ENCODE results near the gene LARGE1.

Gene LARGE1

DNA sequence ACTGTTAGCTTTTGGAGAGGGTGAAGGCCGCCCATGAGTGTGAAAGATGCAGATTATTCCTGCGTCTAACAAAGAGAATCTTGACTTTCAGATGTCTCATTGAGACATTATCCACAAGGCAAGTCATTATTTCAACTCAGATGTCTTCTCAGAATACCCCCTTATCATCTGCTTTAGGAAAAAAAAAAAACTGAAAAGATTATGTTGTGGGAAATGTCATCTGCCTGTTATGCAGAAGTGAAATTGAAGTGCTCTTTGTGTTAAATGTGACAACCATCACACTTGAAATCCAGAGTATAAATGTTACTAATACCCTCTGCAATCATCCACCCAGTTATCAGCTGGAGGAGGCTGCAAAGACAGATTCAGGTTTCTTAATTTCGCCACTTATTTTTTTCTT is 239.6 kb downstream of the LARGE1 start:
- Histone ChIP-seq H3K27ac (ENCODE audit: insufficient read depth in 1 of 2, low read depth in 1 of 2, low read length in 2 of 2, poor library complexity in 1 of 2, severe bottlenecking in 2 of 2) (no peak overlapping the region), H3K4me3 (ENCODE audit: control insufficient read depth in 1 of 7, extremely low read depth in 1 of 7, insufficient read depth in 4 of 7, low read depth in 2 of 7, low read length in 6 of 7) (no peak overlapping the region), H3K9me3 (ENCODE audit: control extremely low read depth in 1 of 5, control insufficient read depth in 4 of 5, insufficient read depth in 2 of 5, low read depth in 1 of 5, low read length in 4 of 5) (peaks cover 0 to 4% (median 0%) of the 10 kb centered on the region in 5 experiments), H3K36me3 (ENCODE audit: control insufficient read depth in 4 of 4, insufficient read depth in 4 of 4, low read length in 3 of 4) (no peaks in the 10 kb centered on the region), H3K27me3 (replicated peaks in 2 of 5; ENCODE audit: control insufficient read depth in 4 of 5, insufficient read depth in 5 of 5, low read length in 4 of 5) (no peaks in the 10 kb centered on the region), H3K4me1 (ENCODE audit: control extremely low read depth in 1 of 4, control insufficient read depth in 4 of 4, insufficient read depth in 4 of 4, low read length in 3 of 4) (no peaks in the 10 kb centered on the region)
- no peak for DNase-seq
- WGBS (ENCODE audit: insufficient coverage), result 83% methylated on average over 1 of the region's 3 CpGs
- POLR2A ChIA-PET, result no interaction called here
- CTCF ChIA-PET, result no interaction called here

DNA sequence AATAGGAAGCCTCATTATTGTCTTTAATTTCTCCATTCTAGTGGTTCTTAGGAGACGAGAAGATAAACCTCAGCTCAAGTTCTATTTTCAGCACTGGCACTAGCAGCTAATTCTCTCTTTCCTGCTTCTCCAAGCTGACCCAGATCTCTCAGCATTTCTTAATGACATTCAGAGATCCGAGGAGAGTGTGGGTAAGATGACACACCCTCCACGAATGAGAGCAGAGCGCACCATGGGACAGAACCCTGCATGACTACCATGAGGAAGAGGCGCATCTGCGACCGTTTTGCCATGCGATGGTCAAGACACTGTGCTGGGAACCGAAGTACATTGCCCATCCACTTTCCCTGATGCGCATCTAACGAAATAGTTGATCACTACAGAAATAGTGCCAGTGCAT is 241.8 kb downstream of the LARGE1 start:
- Histone ChIP-seq H3K36me3 (ENCODE audit: control insufficient read depth in 4 of 4, insufficient read depth in 4 of 4, low read length in 3 of 4) (no peaks in the 10 kb centered on the region), H3K4me3 (ENCODE audit: control insufficient read depth in 1 of 7, extremely low read depth in 1 of 7, insufficient read depth in 4 of 7, low read depth in 2 of 7, low read length in 6 of 7) (no peak overlapping the region), H3K27ac (ENCODE audit: insufficient read depth in 1 of 2, low read depth in 1 of 2, low read length in 2 of 2, poor library complexity in 1 of 2, severe bottlenecking in 2 of 2) (no peak overlapping the region), H3K9me3 (ENCODE audit: control extremely low read depth in 1 of 5, control insufficient read depth in 4 of 5, insufficient read depth in 2 of 5, low read depth in 1 of 5, low read length in 4 of 5) (peaks cover 0 to 2% (median 0%) of the 10 kb centered on the region in 5 experiments), H3K4me1 (ENCODE audit: control extremely low read depth in 1 of 4, control insufficient read depth in 4 of 4, insufficient read depth in 4 of 4, low read length in 3 of 4) (no peaks in the 10 kb centered on the region), H3K27me3 (replicated peaks in 2 of 5; ENCODE audit: control insufficient read depth in 4 of 5, insufficient read depth in 5 of 5, low read length in 4 of 5) (no peaks in the 10 kb centered on the region)
- CTCF ChIA-PET, result no interaction called here
- 90% methylated on average over 11 of the region's 11 CpGs for WGBS (ENCODE audit: insufficient coverage)
- POLR2A ChIA-PET, result no interaction called here
- DNase-seq, result no peak

DNA sequence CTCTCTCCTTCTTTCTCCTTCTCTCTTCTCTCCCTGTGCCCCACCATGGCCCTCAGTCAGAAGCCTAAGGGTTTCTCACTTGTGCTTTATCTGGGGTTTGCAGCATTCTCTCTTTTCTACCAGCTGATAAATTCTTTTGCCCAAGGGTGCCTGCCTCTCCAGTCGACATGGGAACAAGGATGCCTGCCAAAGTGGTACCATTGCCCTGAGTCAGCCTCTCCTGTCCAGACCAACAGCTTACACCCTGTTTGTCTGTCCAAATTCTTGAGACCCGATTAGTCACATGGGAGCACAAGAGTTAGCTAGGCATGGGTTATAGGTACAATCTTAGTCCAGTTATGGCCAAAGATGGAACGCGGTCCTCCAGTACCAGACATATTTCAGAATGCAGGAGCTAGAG is 242.7 kb downstream of the LARGE1 start:
- DNase-seq, result no peak
- POLR2A ChIA-PET, result no interaction called here
- H3K4me1 ChIP-seq (ENCODE audit: control extremely low read depth in 1 of 4, control insufficient read depth in 4 of 4, insufficient read depth in 4 of 4, low read length in 3 of 4), result no peaks in the 10 kb centered on the region
- no peak overlapping the region for H3K4me3 ChIP-seq (ENCODE audit: control insufficient read depth in 1 of 7, extremely low read depth in 1 of 7, insufficient read depth in 4 of 7, low read depth in 2 of 7, low read length in 6 of 7)
- peaks cover 0 to 2% (median 0%) of the 10 kb centered on the region in 5 experiments for H3K9me3 ChIP-seq (ENCODE audit: control extremely low read depth in 1 of 5, control insufficient read depth in 4 of 5, insufficient read depth in 2 of 5, low read depth in 1 of 5, low read length in 4 of 5)
- no peaks in the 10 kb centered on the region for H3K27me3 ChIP-seq (replicated peaks in 2 of 5; ENCODE audit: control insufficient read depth in 4 of 5, insufficient read depth in 5 of 5, low read length in 4 of 5)
- WGBS (ENCODE audit: insufficient coverage), result 75% methylated on average over 4 of the region's 4 CpGs
- CTCF ChIA-PET, result no interaction called here
- H3K27ac ChIP-seq (ENCODE audit: insufficient read depth in 1 of 2, low read depth in 1 of 2, low read length in 2 of 2, poor library complexity in 1 of 2, severe bottlenecking in 2 of 2), result no peak overlapping the region
- H3K36me3 ChIP-seq (ENCODE audit: control insufficient read depth in 4 of 4, insufficient read depth in 4 of 4, low read length in 3 of 4), result no peaks in the 10 kb centered on the region

DNA sequence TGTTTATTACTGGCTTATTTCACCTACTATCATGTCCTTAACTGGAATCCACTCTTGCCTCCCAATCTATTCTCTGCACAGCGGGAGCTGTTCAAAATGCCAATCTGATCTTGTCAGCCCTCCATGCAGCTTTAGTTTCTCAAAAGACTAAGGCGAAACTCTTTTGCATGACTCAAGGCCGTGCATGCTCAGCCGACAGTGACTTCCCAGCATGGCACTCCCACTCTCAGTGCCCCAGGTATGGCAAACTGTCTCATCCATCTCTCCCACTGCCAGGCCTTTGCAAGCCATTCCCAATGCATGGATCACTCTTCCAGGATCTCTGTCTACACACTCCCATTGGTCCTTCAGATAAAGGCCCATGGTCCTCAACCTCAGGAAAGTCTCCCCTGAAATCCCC is 245.9 kb downstream of the LARGE1 start:
- 82% methylated on average over 4 of the region's 4 CpGs for WGBS (ENCODE audit: insufficient coverage)
- ChIA-PET POLR2A (no interaction called here), CTCF (no interaction called here)

DNA sequence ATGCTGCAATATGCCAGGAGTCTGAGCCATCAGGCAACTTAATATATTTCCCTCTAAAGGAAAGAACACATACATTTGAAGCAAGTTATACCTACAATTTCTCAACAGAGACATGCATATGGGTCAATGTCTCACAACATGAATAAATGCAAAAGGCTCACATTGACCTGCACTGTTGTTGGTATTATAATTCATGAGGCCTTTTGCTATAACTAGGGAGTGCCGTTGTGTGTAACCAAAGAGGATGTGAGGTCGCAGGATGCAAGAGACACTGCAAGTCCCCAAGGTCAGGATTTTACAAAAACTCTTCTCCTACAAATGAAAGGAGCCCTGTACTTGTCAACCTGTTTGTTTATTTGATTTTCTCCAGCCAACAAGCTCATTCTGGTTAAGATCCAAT is 250.5 kb downstream of the LARGE1 start:
- H3K9me3 ChIP-seq (ENCODE audit: control extremely low read depth in 1 of 5, control insufficient read depth in 4 of 5, insufficient read depth in 2 of 5, low read depth in 1 of 5, low read length in 4 of 5), result peaks cover 0 to 2% (median 0%) of the 10 kb centered on the region in 5 experiments
- no peak overlapping the region for H3K27ac ChIP-seq (ENCODE audit: insufficient read depth in 1 of 2, low read depth in 1 of 2, low read length in 2 of 2, poor library complexity in 1 of 2, severe bottlenecking in 2 of 2)
- DNase-seq, result no peak
- CTCF ChIA-PET, result no interaction called here
- H3K4me1 ChIP-seq (ENCODE audit: control extremely low read depth in 1 of 4, control insufficient read depth in 4 of 4, insufficient read depth in 4 of 4, low read length in 3 of 4), result no peaks in the 10 kb centered on the region
- no peak overlapping the region for H3K4me3 ChIP-seq (ENCODE audit: control insufficient read depth in 1 of 7, extremely low read depth in 1 of 7, insufficient read depth in 4 of 7, low read depth in 2 of 7, low read length in 6 of 7)
- POLR2A ChIA-PET, result no interaction called here
- H3K36me3 ChIP-seq (ENCODE audit: control insufficient read depth in 4 of 4, insufficient read depth in 4 of 4, low read length in 3 of 4), result no peaks in the 10 kb centered on the region
- no peaks in the 10 kb centered on the region for H3K27me3 ChIP-seq (replicated peaks in 2 of 5; ENCODE audit: control insufficient read depth in 4 of 5, insufficient read depth in 5 of 5, low read length in 4 of 5)
- 76% methylated on average over 2 of the region's 2 CpGs for WGBS (ENCODE audit: insufficient coverage)

More for the DNA sequence above, 245.9 kb downstream of the LARGE1 start:
- Histone ChIP-seq H3K27me3 (replicated peaks in 2 of 5; ENCODE audit: control insufficient read depth in 4 of 5, insufficient read depth in 5 of 5, low read length in 4 of 5) (no peaks in the 10 kb centered on the region), H3K9me3 (ENCODE audit: control extremely low read depth in 1 of 5, control insufficient read depth in 4 of 5, insufficient read depth in 2 of 5, low read depth in 1 of 5, low read length in 4 of 5) (peaks cover 0 to 2% (median 0%) of the 10 kb centered on the region in 5 experiments), H3K4me1 (ENCODE audit: control extremely low read depth in 1 of 4, control insufficient read depth in 4 of 4, insufficient read depth in 4 of 4, low read length in 3 of 4) (no peaks in the 10 kb centered on the region), H3K4me3 (ENCODE audit: control insufficient read depth in 1 of 7, extremely low read depth in 1 of 7, insufficient read depth in 4 of 7, low read depth in 2 of 7, low read length in 6 of 7) (no peak overlapping the region), H3K27ac (ENCODE audit: insufficient read depth in 1 of 2, low read depth in 1 of 2, low read length in 2 of 2, poor library complexity in 1 of 2, severe bottlenecking in 2 of 2) (no peak overlapping the region), H3K36me3 (ENCODE audit: control insufficient read depth in 4 of 4, insufficient read depth in 4 of 4, low read length in 3 of 4) (no peaks in the 10 kb centered on the region)
- no peak for DNase-seq

DNA sequence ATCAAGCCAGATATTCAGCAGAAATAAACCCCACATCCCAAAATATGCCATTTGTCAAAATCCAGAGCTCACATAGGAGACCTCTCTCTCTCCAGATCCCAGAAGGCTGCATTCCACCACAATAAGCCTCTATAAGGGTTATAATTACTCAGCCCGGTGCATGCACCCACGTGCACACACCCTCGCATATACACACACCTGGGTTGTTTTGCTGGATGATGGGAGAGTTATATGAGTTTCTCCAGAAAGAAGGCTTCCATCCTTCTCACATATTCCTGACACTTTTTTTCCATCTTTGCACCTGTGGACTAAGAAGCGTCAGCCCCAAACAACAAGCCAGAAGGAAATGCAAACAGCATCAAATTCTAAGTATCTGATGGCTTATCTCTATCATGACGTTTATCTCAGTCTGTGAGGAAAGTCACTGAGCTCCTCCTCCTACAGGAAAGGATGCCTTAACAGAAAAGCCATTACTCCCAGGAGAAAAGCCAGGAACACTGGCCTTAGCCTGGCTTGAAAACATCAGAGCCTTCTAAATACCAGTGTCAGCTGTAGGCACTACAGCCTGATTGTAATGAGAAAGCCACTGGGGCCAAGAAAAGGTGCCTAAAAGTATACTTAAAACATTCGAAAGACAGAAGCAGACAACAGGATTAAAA is 253.2 kb downstream of the LARGE1 start:
- Histone ChIP-seq H3K27ac (ENCODE audit: insufficient read depth in 1 of 2, low read depth in 1 of 2, low read length in 2 of 2, poor library complexity in 1 of 2, severe bottlenecking in 2 of 2) (no peak overlapping the region), H3K27me3 (replicated peaks in 2 of 5; ENCODE audit: control insufficient read depth in 4 of 5, insufficient read depth in 5 of 5, low read length in 4 of 5) (no peaks in the 10 kb centered on the region), H3K4me3 (ENCODE audit: control insufficient read depth in 1 of 7, extremely low read depth in 1 of 7, insufficient read depth in 4 of 7, low read depth in 2 of 7, low read length in 6 of 7) (no peak overlapping the region), H3K9me3 (ENCODE audit: control extremely low read depth in 1 of 5, control insufficient read depth in 4 of 5, insufficient read depth in 2 of 5, low read depth in 1 of 5, low read length in 4 of 5) (peaks cover 0 to 2% (median 0%) of the 10 kb centered on the region in 5 experiments), H3K4me1 (ENCODE audit: control extremely low read depth in 1 of 4, control insufficient read depth in 4 of 4, insufficient read depth in 4 of 4, low read length in 3 of 4) (no peaks in the 10 kb centered on the region), H3K36me3 (ENCODE audit: control insufficient read depth in 4 of 4, insufficient read depth in 4 of 4, low read length in 3 of 4) (no peaks in the 10 kb centered on the region)
- WGBS (ENCODE audit: insufficient coverage), result 38% methylated on average over 1 of the region's 6 CpGs
- CTCF ChIA-PET, result no interaction called here
- no peak for DNase-seq
- POLR2A ChIA-PET, result no interaction called here

DNA sequence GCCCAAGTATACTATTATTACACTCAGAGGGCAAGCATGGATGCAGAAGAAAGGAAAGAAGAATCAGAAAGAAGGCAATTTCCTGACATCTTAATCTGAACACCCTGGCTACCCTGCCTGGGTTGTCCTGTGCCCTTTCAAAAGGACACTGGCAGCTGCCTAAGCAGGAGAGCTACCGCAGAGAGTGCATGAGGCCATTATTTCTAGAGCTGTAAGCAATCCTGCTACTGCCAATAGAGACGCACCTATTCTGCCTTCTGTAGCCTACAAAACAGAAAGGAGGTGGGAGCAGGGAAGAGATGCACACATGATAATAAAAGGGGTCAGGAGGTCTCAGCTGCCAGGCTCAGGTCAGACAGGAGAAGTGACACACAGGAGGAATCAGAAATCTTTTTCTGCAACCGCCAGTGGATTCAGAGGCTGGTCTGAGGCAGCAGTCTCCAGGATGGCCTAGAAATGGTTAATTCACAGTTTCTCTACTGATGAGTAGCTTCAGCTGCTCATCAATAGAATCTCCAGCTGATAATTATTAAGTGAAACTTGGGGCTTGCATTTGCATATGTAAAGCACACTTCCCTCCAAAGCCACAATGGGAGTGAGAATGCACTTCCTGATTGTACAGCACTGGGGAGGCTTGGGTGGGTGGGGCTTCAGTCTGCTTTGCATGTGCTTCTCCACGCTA is 253.9 kb downstream of the LARGE1 start:
- no peaks in the 10 kb centered on the region for H3K36me3 ChIP-seq (ENCODE audit: control insufficient read depth in 4 of 4, insufficient read depth in 4 of 4, low read length in 3 of 4)
- no peak overlapping the region for H3K27ac ChIP-seq (ENCODE audit: insufficient read depth in 1 of 2, low read depth in 1 of 2, low read length in 2 of 2, poor library complexity in 1 of 2, severe bottlenecking in 2 of 2)
- H3K4me3 ChIP-seq (ENCODE audit: control insufficient read depth in 1 of 7, extremely low read depth in 1 of 7, insufficient read depth in 4 of 7, low read depth in 2 of 7, low read length in 6 of 7), result no peak overlapping the region
- no peak for DNase-seq
- POLR2A ChIA-PET, result no interaction called here
- CTCF ChIA-PET, result no interaction called here
- H3K27me3 ChIP-seq (replicated peaks in 2 of 5; ENCODE audit: control insufficient read depth in 4 of 5, insufficient read depth in 5 of 5, low read length in 4 of 5), result no peaks in the 10 kb centered on the region
- no peaks in the 10 kb centered on the region for H3K4me1 ChIP-seq (ENCODE audit: control extremely low read depth in 1 of 4, control insufficient read depth in 4 of 4, insufficient read depth in 4 of 4, low read length in 3 of 4)
- WGBS (ENCODE audit: insufficient coverage), result 100% methylated on average over 2 of the region's 4 CpGs
- H3K9me3 ChIP-seq (ENCODE audit: control extremely low read depth in 1 of 5, control insufficient read depth in 4 of 5, insufficient read depth in 2 of 5, low read depth in 1 of 5, low read length in 4 of 5), result peaks cover 0 to 3% (median 0%) of the 10 kb centered on the region in 5 experiments
